Measurements from ENCODE around the gene BTNL8. TPM values are rescaled to one million over a fixed set of nuclear protein-coding genes. Genes with fewer than 3 reads are reported as not detected.

Gene BTNL8
- total RNA-seq, 6 donors from 2014 or later: 1.2 to 10.0 (median 3.6) TPM; not detected in 1

DNA sequence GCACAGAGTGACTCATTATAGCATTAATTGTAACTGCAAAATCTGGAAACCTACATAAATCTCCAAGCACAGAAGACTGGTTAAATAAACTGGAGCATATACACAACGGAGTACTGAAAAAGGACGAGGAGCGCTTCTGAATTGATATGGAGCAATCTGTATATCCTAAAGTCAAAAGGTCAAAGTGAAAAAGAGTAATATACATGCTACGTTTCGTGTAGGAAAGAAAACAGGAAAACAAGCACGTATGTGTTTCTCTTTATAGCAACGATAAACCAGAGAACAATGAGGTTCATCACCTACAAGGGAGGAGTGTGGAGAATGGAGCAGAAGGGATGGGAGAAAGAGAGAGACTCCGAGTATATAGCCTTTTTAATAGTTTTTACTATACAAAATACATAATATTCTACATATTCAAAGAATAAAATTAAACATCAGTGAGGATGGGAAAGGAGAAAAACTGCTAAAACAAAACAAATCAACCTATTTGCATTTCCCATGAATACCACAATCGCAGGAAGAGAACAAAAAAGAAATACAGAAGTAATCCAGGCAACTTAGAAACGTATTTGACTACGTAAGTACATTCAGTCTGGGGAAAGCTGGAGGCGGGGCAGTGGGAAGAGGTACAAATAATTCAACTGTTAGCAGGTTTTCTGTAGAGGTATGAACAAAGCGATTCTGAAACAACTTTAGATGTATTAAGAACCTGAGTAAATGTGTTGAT lies 45.7 kb upstream of the BTNL8 start:
- H3K27me3 ChIP-seq: no peaks in the 10 kb centered on the region
- ATAC-seq (ENCODE audit: low FRiP score in 2 of 2): no peak
- 67 to 72% methylated on average over 13 of the region's 13 CpGs for WGBS, 2 donors
- H3K4me1 ChIP-seq: peaks cover 0 to 11% (median 5%) of the 10 kb centered on the region in 4 donors
- H3K27ac ChIP-seq: no peak overlapping the region
- DNase-seq: no peak
- no peak overlapping the region for H3K4me3 ChIP-seq
- TF ChIP-seq POLR2AphosphoS5 (IDR thresholded peaks at IDR 0.05): no peak
- TF ChIP-seq CTCF (IDR thresholded peaks at IDR 0.05): no peak
- TF ChIP-seq EP300 (IDR thresholded peaks at IDR 0.05): no peak
- TF ChIP-seq POLR2A (IDR thresholded peaks at IDR 0.05): no peak
- peaks cover 6 to 53% (median 26%) of the 10 kb centered on the region in 4 donors for H3K36me3 ChIP-seq
- H3K9me3 ChIP-seq: peaks cover 0 to 15% (median 9%) of the 10 kb centered on the region in 4 donors

- peaks cover 6 to 48% (median 26%) of the 10 kb centered on the region in 4 donors for H3K36me3 ChIP-seq
- peaks cover 0 to 11% (median 5%) of the 10 kb centered on the region in 4 donors for H3K4me1 ChIP-seq
- TF ChIP-seq EP300 (IDR thresholded peaks at IDR 0.05) (no peak), POLR2A (IDR thresholded peaks at IDR 0.05) (no peak), CTCF (IDR thresholded peaks at IDR 0.05) (no peak), POLR2AphosphoS5 (IDR thresholded peaks at IDR 0.05) (no peak)
- H3K27ac ChIP-seq: no peak overlapping the region
- ATAC-seq (ENCODE audit: low FRiP score in 2 of 2): no peak
- no peak overlapping the region for H3K4me3 ChIP-seq
- H3K9me3 ChIP-seq: peaks cover 0 to 15% (median 9%) of the 10 kb centered on the region in 4 donors
- DNase-seq: no peak
- whole genome bisulfite sequencing, 2 donors: 91 to 92% methylated on average over 1 of the region's 1 CpG
- no peaks in the 10 kb centered on the region for H3K27me3 ChIP-seq
These were observed 45.1 kb upstream of the BTNL8 start for GRCh38 chr5:180853848-180854176.

- Histone ChIP-seq H3K4me1 (peaks cover 8 to 24% (median 9%) of the 10 kb centered on the region in 4 donors), H3K36me3 (peaks cover 0 to 22% (median 2%) of the 10 kb centered on the region in 4 donors), H3K9me3 (no peaks in the 10 kb centered on the region), H3K27me3 (no peaks in the 10 kb centered on the region), H3K27ac (no peak overlapping the region), H3K4me3 (no peak overlapping the region)
- ATAC-seq (ENCODE audit: low FRiP score in 2 of 2) (no peak), DNase-seq (no peak)
- TF ChIP-seq CTCF (IDR thresholded peaks at IDR 0.05) (no peak), POLR2AphosphoS5 (IDR thresholded peaks at IDR 0.05) (no peak), EP300 (IDR thresholded peaks at IDR 0.05) (no peak), POLR2A (IDR thresholded peaks at IDR 0.05) (no peak)
- WGBS, 2 donors: 97% methylated on average over 6 of the region's 6 CpGs
These were observed 40.4 kb upstream of the BTNL8 start for GRCh38 chr5:180858586-180858985.

DNA sequence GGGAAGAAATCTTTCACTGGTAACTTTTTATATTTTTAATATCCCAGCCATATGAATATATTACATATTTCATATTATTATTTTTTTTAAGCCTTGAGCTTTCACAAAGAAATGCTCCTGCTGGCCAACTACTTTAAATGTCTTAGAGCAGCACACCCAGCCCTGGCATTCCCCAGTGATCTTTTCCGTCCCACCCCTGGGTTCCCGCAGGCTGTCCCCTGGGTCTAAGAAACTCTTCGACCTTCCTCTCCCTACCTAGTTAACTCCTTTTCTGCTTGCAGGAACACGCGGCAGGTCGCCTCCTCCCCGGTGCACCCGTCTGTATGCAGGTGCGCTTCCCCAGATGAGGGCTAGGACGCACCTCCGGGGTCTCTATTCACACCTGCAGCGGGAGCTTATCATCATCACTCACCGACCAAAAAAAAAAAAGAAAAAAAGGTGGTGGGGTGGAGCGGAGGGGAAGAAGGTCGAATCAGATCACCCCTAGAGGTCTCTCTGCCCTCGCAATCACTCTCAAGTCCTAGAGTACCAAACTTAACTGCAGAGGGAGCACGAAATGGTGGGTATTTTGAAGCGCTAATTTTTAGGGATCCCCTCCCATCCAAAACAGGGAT lies 38.6 kb upstream of the BTNL8 start:
- Histone ChIP-seq H3K9me3 (no peaks in the 10 kb centered on the region), H3K4me3 (peak overlapping the region; percentile 58 to 100 (median 92)), H3K27ac (peak overlapping the region; percentile 87 to 96 (median 92)), H3K27me3 (no peaks in the 10 kb centered on the region), H3K36me3 (peaks cover 0 to 15% (median 1%) of the 10 kb centered on the region in 4 donors), H3K4me1 (peaks cover 8 to 15% (median 9%) of the 10 kb centered on the region in 4 donors)
- WGBS, 2 donors: 0 to 1% methylated on average over 18 of the region's 18 CpGs
- peak; percentile 29 to 75 for ATAC-seq (ENCODE audit: low FRiP score in 2 of 2)
- TF ChIP-seq POLR2A (IDR thresholded peaks at IDR 0.05): no peak
- peak in 1 of 6 experiments; percentile 14 for TF ChIP-seq CTCF (IDR thresholded peaks at IDR 0.05)
- no peak for DNase-seq

All from upper lobe of left lung (tissue), 6 donors.